ENCODE data around the gene PDZD2. TPM values are rescaled to one million over a fixed set of nuclear protein-coding genes. Genes with fewer than 3 reads are reported as not detected.
"Not testable (repeated sequence)": the region's sequence is repeated elsewhere in the genome, so short reads cannot be mapped to it uniquely, and the experiment has no call there.

The PDZD2 gene
- total RNA-seq, 2 donors from 2014 or later, result 1.4 to 3.0 TPM

GRCh38 chr5:31759925-31760324, 121.0 kb downstream of the PDZD2 start:
- peaks cover 9% of the 10 kb centered on the region for H3K27me3 Mint-ChIP-seq
- no peaks in the 10 kb centered on the region for H3K4me1 Mint-ChIP-seq
- DNase-seq (no peak), ATAC-seq (no peak)
- no peaks in the 10 kb centered on the region for H3K9me3 ChIP-seq (ENCODE audit: control insufficient read depth, low read length, poor library complexity, severe bottlenecking)
- H3K36me3 Mint-ChIP-seq (ENCODE audit: low read depth), result no peaks in the 10 kb centered on the region
- H3K27ac Mint-ChIP-seq, result no peak overlapping the region
- no peak overlapping the region for H3K4me3 Mint-ChIP-seq

GRCh38 chr5:31761877-31762276, 122.9 kb downstream of the PDZD2 start:
- Mint-ChIP-seq H3K4me1 (peaks cover 2% of the 10 kb centered on the region), H3K27ac (no peak overlapping the region), H3K36me3 (ENCODE audit: low read depth) (no peaks in the 10 kb centered on the region), H3K27me3 (peaks cover 4% of the 10 kb centered on the region), H3K4me3 (no peak overlapping the region)
- DNase-seq (no peak), ATAC-seq (no peak)
- no peaks in the 10 kb centered on the region for H3K9me3 ChIP-seq (ENCODE audit: control insufficient read depth, low read length, poor library complexity, severe bottlenecking)

- no peak for ATAC-seq
- Mint-ChIP-seq H3K27me3 (peaks cover 10% of the 10 kb centered on the region), H3K4me3 (no peak overlapping the region), H3K27ac (no peak overlapping the region), H3K36me3 (ENCODE audit: low read depth) (peaks cover 4% of the 10 kb centered on the region), H3K4me1 (peaks cover 2% of the 10 kb centered on the region)
- H3K9me3 ChIP-seq (ENCODE audit: control insufficient read depth, low read length, poor library complexity, severe bottlenecking), result no peaks in the 10 kb centered on the region
- DNase-seq, result no peak
These were observed 124.5 kb downstream of the PDZD2 start for GRCh38 chr5:31763424-31763823.

- DNase-seq; H3K4me1 Mint-ChIP-seq; H3K4me3 Mint-ChIP-seq; ATAC-seq; H3K9me3 ChIP-seq (ENCODE audit: control insufficient read depth, low read length, poor library complexity, severe bottlenecking); H3K27ac Mint-ChIP-seq; H3K36me3 Mint-ChIP-seq (ENCODE audit: low read depth): not testable (repeated sequence)
- peaks cover 10% of the 10 kb centered on the region for H3K27me3 Mint-ChIP-seq
These were observed 125.8 kb downstream of the PDZD2 start for GRCh38 chr5:31764687-31765086.

GRCh38 chr5:31767335-31768031, 128.6 kb downstream of the PDZD2 start:
- no peak for DNase-seq
- H3K27ac Mint-ChIP-seq, result no peak overlapping the region
- peaks cover 4% of the 10 kb centered on the region for H3K36me3 Mint-ChIP-seq (ENCODE audit: low read depth)
- no peak overlapping the region for H3K4me3 Mint-ChIP-seq
- peaks cover 11% of the 10 kb centered on the region for H3K4me1 Mint-ChIP-seq
- H3K9me3 ChIP-seq (ENCODE audit: control insufficient read depth, low read length, poor library complexity, severe bottlenecking), result no peaks in the 10 kb centered on the region
- ATAC-seq, result no peak
- peaks cover 10% of the 10 kb centered on the region for H3K27me3 Mint-ChIP-seq

- no peak for ATAC-seq
- Mint-ChIP-seq H3K27me3 (peaks cover 10% of the 10 kb centered on the region), H3K36me3 (ENCODE audit: low read depth) (peaks cover 4% of the 10 kb centered on the region), H3K4me3 (no peak overlapping the region), H3K27ac (no peak overlapping the region), H3K4me1 (peaks cover 11% of the 10 kb centered on the region)
- DNase-seq, result no peak
- no peaks in the 10 kb centered on the region for H3K9me3 ChIP-seq (ENCODE audit: control insufficient read depth, low read length, poor library complexity, severe bottlenecking)
These were observed 129.1 kb downstream of the PDZD2 start for GRCh38 chr5:31768046-31768445.

- H3K27me3 Mint-ChIP-seq, result peaks cover 10% of the 10 kb centered on the region
These were observed 129.9 kb downstream of the PDZD2 start for GRCh38 chr5:31768784-31769183.

GRCh38 chr5:31769530-31769929, 130.6 kb downstream of the PDZD2 start:
- DNase-seq (no peak), ATAC-seq (no peak)
- Mint-ChIP-seq H3K27ac (peak overlapping the region; percentile 49), H3K36me3 (ENCODE audit: low read depth) (peaks cover 4% of the 10 kb centered on the region), H3K4me3 (no peak overlapping the region), H3K27me3 (peaks cover 10% of the 10 kb centered on the region), H3K4me1 (peaks cover 11% of the 10 kb centered on the region)
- H3K9me3 ChIP-seq (ENCODE audit: control insufficient read depth, low read length, poor library complexity, severe bottlenecking), result no peaks in the 10 kb centered on the region

More at GRCh38 chr5:31768784-31769183, 129.9 kb downstream of the PDZD2 start:
- no peak for ATAC-seq
- no peak overlapping the region for H3K4me3 Mint-ChIP-seq
- H3K27ac Mint-ChIP-seq, result no peak overlapping the region
- H3K36me3 Mint-ChIP-seq (ENCODE audit: low read depth), result peaks cover 4% of the 10 kb centered on the region
- DNase-seq, result no peak
- H3K4me1 Mint-ChIP-seq, result peaks cover 11% of the 10 kb centered on the region
- no peaks in the 10 kb centered on the region for H3K9me3 ChIP-seq (ENCODE audit: control insufficient read depth, low read length, poor library complexity, severe bottlenecking)

GRCh38 chr5:31770132-31770720, 131.3 kb downstream of the PDZD2 start:
- Mint-ChIP-seq H3K27ac (peak overlapping the region; percentile 49), H3K4me3 (peak overlapping the region; percentile 15), H3K36me3 (ENCODE audit: low read depth) (peaks cover 4% of the 10 kb centered on the region), H3K4me1 (peaks cover 11% of the 10 kb centered on the region), H3K27me3 (peaks cover 10% of the 10 kb centered on the region)
- no peak for ATAC-seq
- DNase-seq, result no peak
- H3K9me3 ChIP-seq (ENCODE audit: control insufficient read depth, low read length, poor library complexity, severe bottlenecking), result no peaks in the 10 kb centered on the region

- Mint-ChIP-seq H3K27me3 (peaks cover 6% of the 10 kb centered on the region), H3K36me3 (ENCODE audit: low read depth) (peaks cover 4% of the 10 kb centered on the region), H3K4me3 (no peak overlapping the region), H3K27ac (no peak overlapping the region), H3K4me1 (peaks cover 9% of the 10 kb centered on the region)
- DNase-seq (no peak), ATAC-seq (no peak)
- H3K9me3 ChIP-seq (ENCODE audit: control insufficient read depth, low read length, poor library complexity, severe bottlenecking), result no peaks in the 10 kb centered on the region
These were observed 132.1 kb downstream of the PDZD2 start for GRCh38 chr5:31770998-31771397.

- no peaks in the 10 kb centered on the region for H3K9me3 ChIP-seq (ENCODE audit: control insufficient read depth, low read length, poor library complexity, severe bottlenecking)
- peaks cover 9% of the 10 kb centered on the region for H3K4me1 Mint-ChIP-seq
- DNase-seq (no peak), ATAC-seq (no peak)
- peaks cover 6% of the 10 kb centered on the region for H3K27me3 Mint-ChIP-seq
- H3K27ac Mint-ChIP-seq, result no peak overlapping the region
- H3K36me3 Mint-ChIP-seq (ENCODE audit: low read depth), result peaks cover 4% of the 10 kb centered on the region
- H3K4me3 Mint-ChIP-seq, result no peak overlapping the region
These were observed 132.6 kb downstream of the PDZD2 start for GRCh38 chr5:31771500-31771899.

GRCh38 chr5:31776294-31776693, 137.4 kb downstream of the PDZD2 start:
- DNase-seq; ATAC-seq; H3K27me3 Mint-ChIP-seq; H3K36me3 Mint-ChIP-seq (ENCODE audit: low read depth); H3K4me1 Mint-ChIP-seq; H3K9me3 ChIP-seq (ENCODE audit: control insufficient read depth, low read length, poor library complexity, severe bottlenecking); H3K4me3 Mint-ChIP-seq; H3K27ac Mint-ChIP-seq: not testable (repeated sequence)

- Mint-ChIP-seq H3K4me3 (no peak overlapping the region), H3K4me1 (peaks cover 4% of the 10 kb centered on the region), H3K27ac (no peak overlapping the region), H3K36me3 (ENCODE audit: low read depth) (no peaks in the 10 kb centered on the region), H3K27me3 (peaks cover 8% of the 10 kb centered on the region)
- no peaks in the 10 kb centered on the region for H3K9me3 ChIP-seq (ENCODE audit: control insufficient read depth, low read length, poor library complexity, severe bottlenecking)
- no peak for DNase-seq
- ATAC-seq, result no peak
These were observed 138.2 kb downstream of the PDZD2 start for GRCh38 chr5:31776976-31777651.
